Chondrocyte (in vitro differentiated cells): ENCODE data around the gene PDK3. TPM values are rescaled to one million over a fixed set of nuclear protein-coding genes. Genes with fewer than 3 reads are reported as not detected.

ENCODE experiments used
- DNase-seq: peaks from one replicate; pipeline ENCODE4 v3.0.0; 2021; ENCODE audit warnings: mixed read lengths, low spot score
- H3K27ac Mint-ChIP-seq: one replicate; pipeline ENCODE4 v1.8.0; 2021; ENCODE audit warnings: mild to moderate bottlenecking, moderate library complexity, mixed read lengths; ENCODE audit not compliant: unreplicated experiment
- H3K27me3 Mint-ChIP-seq: 2 replicates; pipeline ENCODE4 v1.8.0; 2021; ENCODE audit warnings: low read depth, mixed read lengths
- H3K36me3 Mint-ChIP-seq: 2 replicates; pipeline ENCODE4 v1.8.0; 2021; ENCODE audit warnings: low read depth, mixed read lengths
- H3K4me1 Mint-ChIP-seq: 2 replicates; pipeline ENCODE4 v1.8.0; 2021; ENCODE audit warnings: low read depth, mild to moderate bottlenecking, mixed read lengths
- H3K4me3 Mint-ChIP-seq: one replicate; pipeline ENCODE4 v1.8.0; 2021; ENCODE audit warnings: mild to moderate bottlenecking, moderate library complexity, mixed read lengths; ENCODE audit not compliant: unreplicated experiment
- H3K9me3 Mint-ChIP-seq: 2 replicates; pipeline ENCODE4 v1.8.0; 2021; ENCODE audit warnings: low read depth, mixed read lengths
- CTCF ChIP-seq: fragments of 200-600 bp; sonication (generic); IDR thresholded peaks from 2 replicates; pipeline ENCODE4 v1.5.0; 2021; ENCODE audit warnings: antibody characterized with exemption, mild to moderate bottlenecking, moderate library complexity
- total RNA-seq: library from RNA; stranded (reverse); gene quantifications from 3 replicates; pipeline ENCODE4 v1.2.1, GENCODE V29; 2021

PDK3 gene
- total RNA-seq, 1 donor from 2014 or later = 44.1 TPM

GRCh38 chrX:24526616-24527015 is 61.5 kb downstream of the PDK3 start:
- Mint-ChIP-seq H3K4me1 (peaks cover 10% of the 10 kb centered on the region), H3K27ac (no peak overlapping the region), H3K9me3 (no peaks in the 10 kb centered on the region)

GRCh38 chrX:24528605-24529004 is 63.5 kb downstream of the PDK3 start:
- Mint-ChIP-seq H3K4me1 (peaks cover 10% of the 10 kb centered on the region), H3K9me3 (no peaks in the 10 kb centered on the region), H3K27me3 (no peaks in the 10 kb centered on the region), H3K36me3 (peaks cover 24% of the 10 kb centered on the region), H3K4me3 (no peak overlapping the region), H3K27ac (no peak overlapping the region)
- no peak for TF ChIP-seq CTCF
- DNase-seq = no peak

More at GRCh38 chrX:24526616-24527015, 61.5 kb downstream of the PDK3 start:
- H3K4me3 Mint-ChIP-seq = no peak overlapping the region
- no peak for TF ChIP-seq CTCF
- no peak for DNase-seq
- no peaks in the 10 kb centered on the region for H3K27me3 Mint-ChIP-seq
- H3K36me3 Mint-ChIP-seq = peaks cover 28% of the 10 kb centered on the region

GRCh38 chrX:24536551-24536950 is 71.5 kb downstream of the PDK3 start:
- no peaks in the 10 kb centered on the region for H3K27me3 Mint-ChIP-seq
- TF ChIP-seq CTCF = no peak
- H3K27ac Mint-ChIP-seq = no peak overlapping the region
- DNase-seq = no peak
- no peaks in the 10 kb centered on the region for H3K4me1 Mint-ChIP-seq
- H3K4me3 Mint-ChIP-seq = no peak overlapping the region
- H3K9me3 Mint-ChIP-seq = no peaks in the 10 kb centered on the region
- H3K36me3 Mint-ChIP-seq = peaks cover 28% of the 10 kb centered on the region

GRCh38 chrX:24542756-24543155 is 77.7 kb downstream of the PDK3 start:
- TF ChIP-seq CTCF = no peak
- peaks cover 7% of the 10 kb centered on the region for H3K4me1 Mint-ChIP-seq
- H3K27me3 Mint-ChIP-seq = no peaks in the 10 kb centered on the region
- peaks cover 25% of the 10 kb centered on the region for H3K36me3 Mint-ChIP-seq
- no peak overlapping the region for H3K27ac Mint-ChIP-seq
- no peak for DNase-seq
- H3K4me3 Mint-ChIP-seq = no peak overlapping the region
- H3K9me3 Mint-ChIP-seq = no peaks in the 10 kb centered on the region

GRCh38 chrX:24547961-24548360 is 82.9 kb downstream of the PDK3 start:
- no peaks in the 10 kb centered on the region for H3K27me3 Mint-ChIP-seq
- TF ChIP-seq CTCF = no peak
- H3K9me3 Mint-ChIP-seq = no peaks in the 10 kb centered on the region
- peaks cover 3% of the 10 kb centered on the region for H3K4me1 Mint-ChIP-seq
- no peak overlapping the region for H3K27ac Mint-ChIP-seq
- H3K4me3 Mint-ChIP-seq = no peak overlapping the region
- peaks cover 9% of the 10 kb centered on the region for H3K36me3 Mint-ChIP-seq
- DNase-seq = no peak
